ENCODE measurements around the gene RAB8B. TPM values are rescaled to one million over a fixed set of nuclear protein-coding genes. Genes with fewer than 3 reads are reported as not detected.

RAB8B gene
- total and polyA plus RNA-seq, 3 donors from 2014 or later = 19.3 to 38.7 (median 20.8) TPM

DNA sequence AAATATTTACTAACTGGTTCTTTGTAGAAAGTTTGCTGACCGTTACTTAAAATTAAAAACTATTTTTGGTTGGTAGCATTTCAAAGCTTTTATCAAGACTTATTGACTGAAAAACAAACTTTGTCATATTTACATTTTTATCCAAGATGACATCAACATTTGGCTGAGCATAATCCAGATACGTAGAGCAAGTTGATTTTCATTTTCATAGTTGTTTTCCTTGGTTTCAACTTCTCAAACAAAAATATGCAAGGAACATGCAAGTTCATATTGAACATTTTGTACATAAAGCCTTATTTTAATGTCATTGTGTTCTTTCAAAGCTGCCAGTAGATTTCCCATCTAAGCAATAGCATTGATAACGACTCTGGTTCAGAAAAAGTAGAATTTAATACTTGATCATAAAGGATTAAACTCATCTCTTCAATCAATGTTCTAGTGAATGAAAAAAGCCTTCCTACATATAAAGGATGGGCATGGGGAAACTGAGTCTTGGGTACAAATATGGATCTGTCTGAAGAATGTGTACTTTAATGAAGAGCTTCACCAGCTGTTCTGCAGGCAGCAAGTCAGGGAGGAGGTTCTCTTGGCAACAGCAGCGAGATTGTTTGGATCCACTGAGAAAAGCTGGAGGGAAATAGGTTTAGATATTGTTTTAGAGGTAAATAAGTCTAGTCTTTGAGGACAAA is 5.6 kb downstream of the RAB8B start:
- no peaks in the 10 kb centered on the region for H3K27me3 ChIP-seq

DNA sequence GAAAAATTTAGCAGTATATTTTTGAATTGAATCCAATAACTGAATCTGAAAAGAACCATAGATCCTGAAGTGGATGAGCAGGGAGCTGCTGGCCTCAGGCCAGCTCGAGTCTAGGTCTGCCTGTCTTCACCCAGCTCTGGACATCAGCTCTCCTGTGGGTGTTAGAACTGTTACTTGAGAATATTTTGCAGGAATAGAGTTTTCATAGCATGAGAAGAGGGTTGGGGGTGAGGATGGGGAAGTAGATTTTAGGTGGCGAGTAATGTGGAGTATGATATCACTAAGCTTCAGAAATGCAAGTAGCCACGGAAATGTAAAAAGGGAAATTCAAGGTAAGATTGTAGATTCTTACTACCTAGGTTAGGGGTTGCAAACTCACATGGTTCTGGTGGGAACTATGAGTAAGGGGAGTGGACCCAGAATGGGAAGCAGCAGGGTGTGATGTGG is 6.2 kb downstream of the RAB8B start:
- H3K9me3 ChIP-seq = no peaks in the 10 kb centered on the region
- TF ChIP-seq, protein P1, sequence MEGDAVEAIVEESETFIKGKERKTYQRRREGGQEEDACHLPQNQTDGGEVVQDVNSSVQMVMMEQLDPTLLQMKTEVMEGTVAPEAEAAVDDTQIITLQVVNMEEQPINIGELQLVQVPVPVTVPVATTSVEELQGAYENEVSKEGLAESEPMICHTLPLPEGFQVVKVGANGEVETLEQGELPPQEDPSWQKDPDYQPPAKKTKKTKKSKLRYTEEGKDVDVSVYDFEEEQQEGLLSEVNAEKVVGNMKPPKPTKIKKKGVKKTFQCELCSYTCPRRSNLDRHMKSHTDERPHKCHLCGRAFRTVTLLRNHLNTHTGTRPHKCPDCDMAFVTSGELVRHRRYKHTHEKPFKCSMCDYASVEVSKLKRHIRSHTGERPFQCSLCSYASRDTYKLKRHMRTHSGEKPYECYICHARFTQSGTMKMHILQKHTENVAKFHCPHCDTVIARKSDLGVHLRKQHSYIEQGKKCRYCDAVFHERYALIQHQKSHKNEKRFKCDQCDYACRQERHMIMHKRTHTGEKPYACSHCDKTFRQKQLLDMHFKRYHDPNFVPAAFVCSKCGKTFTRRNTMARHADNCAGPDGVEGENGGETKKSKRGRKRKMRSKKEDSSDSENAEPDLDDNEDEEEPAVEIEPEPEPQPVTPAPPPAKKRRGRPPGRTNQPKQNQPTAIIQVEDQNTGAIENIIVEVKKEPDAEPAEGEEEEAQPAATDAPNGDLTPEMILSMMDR (IDR thresholded peaks at IDR 0.05) = no peak
- TF ChIP-seq POLR2A (IDR thresholded peaks at IDR 0.05) = no peak
- no peaks in the 10 kb centered on the region for H3K36me3 ChIP-seq (ENCODE audit: low read depth, missing control alignments)
- H3K27ac ChIP-seq = peak overlapping the region in 1 of 2 donors; percentile 23
- no peak overlapping the region for H3K4me3 ChIP-seq
- no peaks in the 10 kb centered on the region for H3K27me3 ChIP-seq
- H3K4me1 ChIP-seq = peaks cover 31% of the 10 kb centered on the region
- no peak for DNase-seq
- intact Hi-C loops (cut with DNase I; ENCODE audit: low total_unique reads) = no loop called here
- WGBS, 2 donors = 56 to 79% methylated on average over 3 of the region's 3 CpGs

More for the DNA sequence above, 5.6 kb downstream of the RAB8B start:
- H3K9me3 ChIP-seq = no peaks in the 10 kb centered on the region
- intact Hi-C loops (cut with DNase I; ENCODE audit: low total_unique reads) = no loop called here
- TF ChIP-seq POLR2A (IDR thresholded peaks at IDR 0.05) = no peak
- TF ChIP-seq, protein P1 (IDR thresholded peaks at IDR 0.05) = no peak
- H3K27ac ChIP-seq = peak overlapping the region in 1 of 2 donors; percentile 23
- no peak overlapping the region for H3K4me3 ChIP-seq
- peaks cover 36% of the 10 kb centered on the region for H3K4me1 ChIP-seq
- no peak for DNase-seq
- H3K36me3 ChIP-seq (ENCODE audit: low read depth, missing control alignments) = no peaks in the 10 kb centered on the region
- 49 to 52% methylated on average over 4 of the region's 4 CpGs for WGBS, 2 donors

DNA sequence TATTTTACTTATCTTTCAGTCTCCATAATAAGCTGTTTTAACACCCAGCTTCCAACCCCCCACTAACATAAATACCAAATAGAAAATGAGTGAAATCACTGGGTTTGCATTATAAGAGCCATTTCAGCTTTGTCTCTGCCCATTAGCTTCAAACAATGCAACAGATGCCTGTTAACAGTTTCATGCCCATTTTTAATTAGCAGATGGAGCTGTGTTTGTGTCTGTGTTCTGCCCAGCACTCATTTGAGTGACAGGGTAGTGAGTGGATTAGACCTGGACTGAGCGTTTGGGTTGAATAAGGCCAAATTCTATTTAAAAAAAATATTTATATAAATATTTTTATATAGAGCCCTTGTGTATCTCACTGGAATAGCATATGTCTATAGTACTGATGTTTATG is 7.4 kb downstream of the RAB8B start:
- Histone ChIP-seq H3K36me3 (ENCODE audit: low read depth, missing control alignments) (no peaks in the 10 kb centered on the region), H3K27me3 (no peaks in the 10 kb centered on the region), H3K9me3 (no peaks in the 10 kb centered on the region), H3K4me1 (peaks cover 26% of the 10 kb centered on the region), H3K4me3 (no peak overlapping the region), H3K27ac (no peak overlapping the region)
- DNase-seq = no peak
- TF ChIP-seq, protein P1 (IDR thresholded peaks at IDR 0.05) = no peak
- no peak for TF ChIP-seq POLR2A (IDR thresholded peaks at IDR 0.05)
- intact Hi-C loops (cut with DNase I; ENCODE audit: low total_unique reads) = no loop called here
- 84 to 97% methylated on average over 1 of the region's 1 CpG for WGBS, 2 donors

DNA sequence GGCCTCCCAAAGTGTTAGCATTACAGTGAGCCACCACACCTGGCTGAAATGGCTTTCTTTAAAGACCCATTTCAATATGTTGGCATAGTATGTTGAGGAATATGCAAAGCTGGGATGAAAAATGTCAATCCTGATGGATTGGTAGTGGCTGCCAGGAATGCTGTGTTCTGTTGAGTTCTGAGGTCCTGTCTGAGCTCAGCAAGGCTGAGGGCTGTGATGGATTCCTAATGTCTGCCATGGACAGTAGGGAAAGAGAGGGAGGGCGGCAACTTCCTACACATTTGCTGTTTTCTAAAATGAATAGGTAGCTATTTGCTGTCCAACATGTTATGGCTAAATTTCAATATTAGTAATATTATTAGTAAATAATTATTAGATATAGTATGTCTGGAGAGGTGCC is 8.2 kb downstream of the RAB8B start:
- Histone ChIP-seq H3K4me1 (peaks cover 26% of the 10 kb centered on the region), H3K27ac (no peak overlapping the region), H3K36me3 (ENCODE audit: low read depth, missing control alignments) (no peaks in the 10 kb centered on the region), H3K9me3 (no peaks in the 10 kb centered on the region), H3K4me3 (no peak overlapping the region), H3K27me3 (no peaks in the 10 kb centered on the region)
- intact Hi-C loops (cut with DNase I; ENCODE audit: low total_unique reads) = no loop called here
- WGBS, 2 donors = 92 to 100% methylated on average over 1 of the region's 1 CpG
- TF ChIP-seq, protein P1 (IDR thresholded peaks at IDR 0.05) = no peak
- no peak for TF ChIP-seq POLR2A (IDR thresholded peaks at IDR 0.05)
- DNase-seq = no peak

Data from testis (tissue), 3 donors.